Thyroid gland (tissue), 4 donors: Measurements from ENCODE around the gene PLEKHA8.

ENCODE experiments used
- POLR2A ChIP-seq, 2 donors: fragments of 450-650 bp; IDR thresholded peaks; one replicate each; pipeline ENCODE4 v1.6.1; 2017; ENCODE audit warnings: antibody characterized with exemption in 2 of 2, mild to moderate bottlenecking in 2 of 2, moderate library complexity in 1 of 2
- TF ChIP-seq, protein P1 (sequence below), 6 experiments: fragments of 200-600 bp in 3 of 6; fragments of 450-650 bp in 3 of 6; sonication (generic) in 3 of 6; IDR thresholded peaks; one replicate each; pipeline ENCODE4 v1.5.1; 2016 to 2019; ENCODE audit warnings: antibody characterized with exemption in 6 of 6, mild to moderate bottlenecking in 2 of 6, inconsistent platforms in 1 of 6, moderate library complexity in 1 of 6

GRCh38 chr7:30159163-30159562, 131.0 kb downstream of the PLEKHA8 start:
- TF ChIP-seq, protein P1, sequence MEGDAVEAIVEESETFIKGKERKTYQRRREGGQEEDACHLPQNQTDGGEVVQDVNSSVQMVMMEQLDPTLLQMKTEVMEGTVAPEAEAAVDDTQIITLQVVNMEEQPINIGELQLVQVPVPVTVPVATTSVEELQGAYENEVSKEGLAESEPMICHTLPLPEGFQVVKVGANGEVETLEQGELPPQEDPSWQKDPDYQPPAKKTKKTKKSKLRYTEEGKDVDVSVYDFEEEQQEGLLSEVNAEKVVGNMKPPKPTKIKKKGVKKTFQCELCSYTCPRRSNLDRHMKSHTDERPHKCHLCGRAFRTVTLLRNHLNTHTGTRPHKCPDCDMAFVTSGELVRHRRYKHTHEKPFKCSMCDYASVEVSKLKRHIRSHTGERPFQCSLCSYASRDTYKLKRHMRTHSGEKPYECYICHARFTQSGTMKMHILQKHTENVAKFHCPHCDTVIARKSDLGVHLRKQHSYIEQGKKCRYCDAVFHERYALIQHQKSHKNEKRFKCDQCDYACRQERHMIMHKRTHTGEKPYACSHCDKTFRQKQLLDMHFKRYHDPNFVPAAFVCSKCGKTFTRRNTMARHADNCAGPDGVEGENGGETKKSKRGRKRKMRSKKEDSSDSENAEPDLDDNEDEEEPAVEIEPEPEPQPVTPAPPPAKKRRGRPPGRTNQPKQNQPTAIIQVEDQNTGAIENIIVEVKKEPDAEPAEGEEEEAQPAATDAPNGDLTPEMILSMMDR (IDR thresholded peaks at IDR 0.05), result no peak
- TF ChIP-seq POLR2A (IDR thresholded peaks at IDR 0.05), result no peak
